ENCODE data around the gene FHDC1.

- TF ChIP-seq POLR2AphosphoS5 (IDR thresholded peaks at IDR 0.05; ENCODE audit: low read depth, low read length) (no peak), CTCF (IDR thresholded peaks at IDR 0.05) (no peak), REST (IDR thresholded peaks at IDR 0.05; ENCODE audit: insufficient read depth in 1 of 2, low read depth in 2 of 2, low read length in 1 of 2) (no peak), SIN3A (IDR thresholded peaks at IDR 0.05; ENCODE audit: borderline replicate concordance, insufficient read depth, low read depth, low read length) (no peak), TCF7L2 (IDR thresholded peaks at IDR 0.05; ENCODE audit: low read depth, low read length) (no peak)
These were observed 20.7 kb downstream of the FHDC1 start for GRCh38 chr4:152956650-152957436.
